ENCODE measurements around the gene ETV3. TPM values are rescaled to one million over a fixed set of nuclear protein-coding genes. Genes with fewer than 3 reads are reported as not detected.

Gene ETV3
- total RNA-seq, 1 experiment from 2014 or later: 26.2 TPM

DNA sequence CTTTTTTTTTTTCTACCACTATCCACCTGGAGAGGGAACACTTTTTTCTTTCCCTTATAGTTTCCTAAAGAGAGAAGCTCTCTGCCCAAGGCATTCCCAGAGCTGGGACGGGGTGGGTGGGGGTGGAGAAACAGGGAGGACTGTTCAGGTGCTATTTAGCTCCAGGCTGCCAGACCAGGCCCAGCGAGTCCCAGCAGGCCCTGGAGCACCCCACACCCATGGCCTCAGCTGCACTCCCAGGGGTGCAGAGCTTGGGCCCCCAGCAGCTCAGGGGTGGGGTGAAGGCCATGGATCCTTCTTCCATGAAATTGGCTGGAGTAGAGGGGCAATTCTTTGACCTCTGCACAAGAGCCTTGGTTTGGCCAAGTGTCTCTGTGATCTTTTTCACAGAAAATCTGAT lies 42.6 kb downstream of the ETV3 start:
- intact Hi-C loops (cut with micrococcal nuclease; ENCODE audit: unreplicated experiment): no loop called here
- no peak overlapping the region for H3K4me3 ChIP-seq
- H2AFZ ChIP-seq: no peak overlapping the region
- H4K20me1 ChIP-seq (ENCODE audit: insufficient read depth): no peaks in the 10 kb centered on the region
- DNase-seq: no peak
- no peaks in the 10 kb centered on the region for H3F3A ChIP-seq (ENCODE audit: insufficient read depth, low read depth)
- BruUV-seq (replicated peaks): no TSS peak
- H3K9me3 ChIP-seq (ENCODE audit: insufficient read depth, low read depth): no peaks in the 10 kb centered on the region
- H3K4me1 ChIP-seq (replicated peaks; ENCODE audit: insufficient read depth): no peaks in the 10 kb centered on the region
- ChIA-PET CTCF (no interaction called here), POLR2A (ENCODE audit: unreplicated experiment) (no interaction called here)
- H3K27me3 ChIP-seq (ENCODE audit: insufficient read depth, low read depth): no peaks in the 10 kb centered on the region
- no peak overlapping the region for H3K27ac ChIP-seq
- no peak for TF ChIP-seq EZH2 (IDR thresholded peaks at IDR 0.05; ENCODE audit: low read depth)
- no peak for TF ChIP-seq CTCF (conservative IDR thresholded peaks at IDR 0.05)
- H3K36me3 ChIP-seq (ENCODE audit: low read depth): no peaks in the 10 kb centered on the region
- H3K4me2 ChIP-seq: no peak overlapping the region
- H3K79me2 ChIP-seq (ENCODE audit: low read depth): no peaks in the 10 kb centered on the region
- H3K9me2 ChIP-seq (ENCODE audit: insufficient read depth): no peaks in the 10 kb centered on the region

- Histone ChIP-seq H3K36me3 (ENCODE audit: low read depth) (no peaks in the 10 kb centered on the region), H3K9me2 (ENCODE audit: insufficient read depth) (no peaks in the 10 kb centered on the region), H3K79me2 (ENCODE audit: low read depth) (no peaks in the 10 kb centered on the region), H4K20me1 (ENCODE audit: insufficient read depth) (no peaks in the 10 kb centered on the region), H3K4me1 (replicated peaks; ENCODE audit: insufficient read depth) (no peaks in the 10 kb centered on the region), H3F3A (ENCODE audit: insufficient read depth, low read depth) (no peaks in the 10 kb centered on the region), H3K27ac (no peak overlapping the region), H2AFZ (no peak overlapping the region), H3K4me3 (no peak overlapping the region), H3K27me3 (ENCODE audit: insufficient read depth, low read depth) (no peaks in the 10 kb centered on the region), H3K4me2 (no peak overlapping the region), H3K9me3 (ENCODE audit: insufficient read depth, low read depth) (no peaks in the 10 kb centered on the region)
- TF ChIP-seq CTCF (conservative IDR thresholded peaks at IDR 0.05) (no peak), EZH2 (IDR thresholded peaks at IDR 0.05; ENCODE audit: low read depth) (no peak)
- ChIA-PET CTCF (no interaction called here), POLR2A (ENCODE audit: unreplicated experiment) (no interaction called here)
- BruUV-seq (replicated peaks): no TSS peak
- intact Hi-C loops (cut with micrococcal nuclease; ENCODE audit: unreplicated experiment): no loop called here
- DNase-seq: no peak
These were observed 43.1 kb downstream of the ETV3 start for GRCh38 chr1:157095091-157095490.

DNA sequence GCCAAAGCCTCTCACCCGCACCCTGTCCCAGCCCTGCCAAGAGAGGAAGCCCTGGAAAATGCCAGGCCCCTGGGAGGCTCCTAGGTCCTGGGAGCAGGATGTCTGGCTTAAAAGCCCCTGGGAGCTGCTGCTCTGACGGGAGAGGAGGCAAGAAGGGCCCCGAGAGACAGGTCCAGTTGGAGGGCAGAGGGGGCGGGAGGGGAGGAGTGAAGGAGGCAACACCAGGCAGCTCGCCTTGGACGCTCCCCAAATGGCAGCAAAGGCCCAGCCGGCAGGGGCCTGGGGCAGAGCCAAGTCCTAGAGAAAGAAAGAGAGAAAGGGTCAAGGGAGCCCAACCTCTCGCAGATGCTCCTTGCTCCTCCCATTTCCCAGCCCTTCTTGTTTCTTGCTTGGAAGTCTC lies 45.4 kb downstream of the ETV3 start:
- no peaks in the 10 kb centered on the region for H3K27me3 ChIP-seq (ENCODE audit: insufficient read depth, low read depth)
- no peaks in the 10 kb centered on the region for H3K79me2 ChIP-seq (ENCODE audit: low read depth)
- BruUV-seq (replicated peaks): no TSS peak
- H3F3A ChIP-seq (ENCODE audit: insufficient read depth, low read depth): no peaks in the 10 kb centered on the region
- no peak overlapping the region for H2AFZ ChIP-seq
- ChIA-PET POLR2A (ENCODE audit: unreplicated experiment) (no interaction called here), CTCF (interaction anchor here (0.6 kb wide), 2 partner anchors 57 to 402 kb away, joined by 3 read pairs; no protein-coding TSS in a partner anchor)
- no peak for DNase-seq
- H3K4me3 ChIP-seq: no peak overlapping the region
- no peak for TF ChIP-seq EZH2 (IDR thresholded peaks at IDR 0.05; ENCODE audit: low read depth)
- TF ChIP-seq CTCF (conservative IDR thresholded peaks at IDR 0.05): no peak
- no peaks in the 10 kb centered on the region for H3K9me2 ChIP-seq (ENCODE audit: insufficient read depth)
- H3K9me3 ChIP-seq (ENCODE audit: insufficient read depth, low read depth): no peaks in the 10 kb centered on the region
- intact Hi-C loops (cut with micrococcal nuclease; ENCODE audit: unreplicated experiment): loop anchor here (5.0 kb wide), 1 partner anchor 591 kb away; the partner anchor contains the start of gene MEF2D
- H3K4me1 ChIP-seq (replicated peaks; ENCODE audit: insufficient read depth): 0 out of 2 replicates have a peak, but pooled peaks cover 4% of the 10 kb centered on the region
- H4K20me1 ChIP-seq (ENCODE audit: insufficient read depth): no peaks in the 10 kb centered on the region
- no peak overlapping the region for H3K27ac ChIP-seq
- H3K4me2 ChIP-seq: no peak overlapping the region
- no peaks in the 10 kb centered on the region for H3K36me3 ChIP-seq (ENCODE audit: low read depth)
